HG03558 (cell line): ENCODE data around the gene APPL2.

Experiments
- ATAC-seq: cut with Tn5 transposase; IDR thresholded peaks from one replicate; pipeline ENCODE4 v1.9.1; 2021; ENCODE audit warnings: moderate number of reproducible peaks; ENCODE audit not compliant: unreplicated experiment; ENCODE audit errors: extremely low read depth

APPL2 gene

GRCh38 chr12:105156260-105156659 is 79.7 kb downstream of the APPL2 start:
- no peak for ATAC-seq

- no peak for ATAC-seq
Measured at GRCh38 chr12:105142259-105142658, 93.7 kb downstream of the APPL2 start.

GRCh38 chr12:105141320-105141922 is 94.6 kb downstream of the APPL2 start:
- no peak for ATAC-seq

GRCh38 chr12:105138248-105138647 is 97.7 kb downstream of the APPL2 start:
- ATAC-seq = no peak
